Measurements from ENCODE around the gene TTC13. TPM values are rescaled to one million over a fixed set of nuclear protein-coding genes. Genes with fewer than 3 reads are reported as not detected.

TTC13 gene
- total RNA-seq, 4 donors from 2014 or later, result 17.3 to 106 (median 42.6) TPM

DNA sequence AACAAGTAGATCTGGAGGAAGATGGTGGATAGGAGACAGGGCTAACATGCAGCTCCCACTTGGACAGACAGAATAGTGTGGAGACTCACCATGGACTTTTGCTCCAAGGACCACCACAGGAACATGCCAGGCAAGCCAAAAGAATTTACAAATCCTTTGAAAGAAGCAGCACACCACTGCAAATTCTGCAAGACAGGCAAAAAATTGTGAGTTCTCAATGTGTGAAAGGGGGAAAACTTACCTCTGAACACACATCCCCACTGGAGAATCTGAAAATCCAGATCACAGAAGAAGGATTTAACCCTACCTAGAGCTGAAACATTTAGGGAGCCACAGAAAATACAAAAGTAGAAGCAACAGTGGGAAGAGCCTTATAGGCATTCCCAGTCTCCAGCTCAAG lies 23.2 kb upstream of the TTC13 start:
- Histone ChIP-seq H3K36me3 (peaks cover 0 to 53% (median 0%) of the 10 kb centered on the region in 3 donors), H3K27me3 (no peaks in the 10 kb centered on the region), H3K4me3 (no peak overlapping the region), H3K4me1 (no peaks in the 10 kb centered on the region), H3K27ac (no peak overlapping the region), H3K9me3 (no peaks in the 10 kb centered on the region)
- TF ChIP-seq POLR2A (IDR thresholded peaks at IDR 0.05), result no peak
- TF ChIP-seq, protein P1, sequence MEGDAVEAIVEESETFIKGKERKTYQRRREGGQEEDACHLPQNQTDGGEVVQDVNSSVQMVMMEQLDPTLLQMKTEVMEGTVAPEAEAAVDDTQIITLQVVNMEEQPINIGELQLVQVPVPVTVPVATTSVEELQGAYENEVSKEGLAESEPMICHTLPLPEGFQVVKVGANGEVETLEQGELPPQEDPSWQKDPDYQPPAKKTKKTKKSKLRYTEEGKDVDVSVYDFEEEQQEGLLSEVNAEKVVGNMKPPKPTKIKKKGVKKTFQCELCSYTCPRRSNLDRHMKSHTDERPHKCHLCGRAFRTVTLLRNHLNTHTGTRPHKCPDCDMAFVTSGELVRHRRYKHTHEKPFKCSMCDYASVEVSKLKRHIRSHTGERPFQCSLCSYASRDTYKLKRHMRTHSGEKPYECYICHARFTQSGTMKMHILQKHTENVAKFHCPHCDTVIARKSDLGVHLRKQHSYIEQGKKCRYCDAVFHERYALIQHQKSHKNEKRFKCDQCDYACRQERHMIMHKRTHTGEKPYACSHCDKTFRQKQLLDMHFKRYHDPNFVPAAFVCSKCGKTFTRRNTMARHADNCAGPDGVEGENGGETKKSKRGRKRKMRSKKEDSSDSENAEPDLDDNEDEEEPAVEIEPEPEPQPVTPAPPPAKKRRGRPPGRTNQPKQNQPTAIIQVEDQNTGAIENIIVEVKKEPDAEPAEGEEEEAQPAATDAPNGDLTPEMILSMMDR (IDR thresholded peaks at IDR 0.05), result no peak
- DNase-seq, result no peak

DNA sequence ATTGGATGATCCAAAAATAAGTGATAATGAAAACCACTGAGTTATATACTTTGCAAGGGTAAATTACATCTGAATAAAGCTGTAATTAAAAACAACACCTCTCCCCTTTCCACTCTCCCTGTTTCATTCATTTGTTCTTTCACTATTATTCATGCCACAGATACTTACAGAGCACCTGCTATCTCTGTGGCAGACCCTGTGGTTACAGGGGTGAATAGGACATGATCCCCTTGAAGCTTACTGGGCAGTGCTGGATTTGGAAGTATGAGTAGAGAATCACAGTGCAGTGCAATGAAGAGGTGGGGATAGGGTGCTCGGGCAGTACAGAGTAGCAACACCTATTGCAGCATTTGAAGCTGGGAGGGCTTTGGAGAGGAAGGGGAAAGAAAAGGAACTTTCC lies 22.0 kb upstream of the TTC13 start:
- H3K9me3 ChIP-seq, result no peaks in the 10 kb centered on the region
- no peak for TF ChIP-seq POLR2A (IDR thresholded peaks at IDR 0.05)
- TF ChIP-seq, protein P1 (IDR thresholded peaks at IDR 0.05), result no peak
- DNase-seq, result no peak
- peaks cover 0 to 66% (median 0%) of the 10 kb centered on the region in 3 donors for H3K36me3 ChIP-seq
- no peaks in the 10 kb centered on the region for H3K27me3 ChIP-seq
- no peaks in the 10 kb centered on the region for H3K4me1 ChIP-seq
- H3K27ac ChIP-seq, result no peak overlapping the region
- no peak overlapping the region for H3K4me3 ChIP-seq

DNA sequence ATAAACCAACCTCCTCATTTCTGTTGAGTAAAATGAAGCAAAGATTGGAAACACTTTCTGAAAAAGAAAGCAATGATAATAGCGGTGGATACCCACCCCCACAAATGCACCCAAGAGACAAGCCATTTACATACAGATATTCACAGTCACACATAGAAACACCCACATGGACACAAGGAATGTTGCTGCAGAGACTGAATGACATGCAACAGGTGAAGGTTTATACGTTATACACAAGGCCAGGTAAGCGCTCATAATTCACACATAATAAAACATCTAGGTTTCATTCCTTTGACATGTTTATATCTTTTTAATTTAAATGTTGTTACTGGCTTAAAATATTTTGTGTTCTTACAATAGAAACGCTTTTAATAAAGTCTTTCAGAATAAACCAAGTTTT lies 21.5 kb upstream of the TTC13 start:
- no peaks in the 10 kb centered on the region for H3K9me3 ChIP-seq
- H3K27me3 ChIP-seq, result no peaks in the 10 kb centered on the region
- H3K4me3 ChIP-seq, result no peak overlapping the region
- H3K4me1 ChIP-seq, result no peaks in the 10 kb centered on the region
- peaks cover 0 to 66% (median 0%) of the 10 kb centered on the region in 3 donors for H3K36me3 ChIP-seq
- H3K27ac ChIP-seq, result no peak overlapping the region
- TF ChIP-seq, protein P1 (IDR thresholded peaks at IDR 0.05), result no peak
- TF ChIP-seq POLR2A (IDR thresholded peaks at IDR 0.05), result no peak
- no peak for DNase-seq

DNA sequence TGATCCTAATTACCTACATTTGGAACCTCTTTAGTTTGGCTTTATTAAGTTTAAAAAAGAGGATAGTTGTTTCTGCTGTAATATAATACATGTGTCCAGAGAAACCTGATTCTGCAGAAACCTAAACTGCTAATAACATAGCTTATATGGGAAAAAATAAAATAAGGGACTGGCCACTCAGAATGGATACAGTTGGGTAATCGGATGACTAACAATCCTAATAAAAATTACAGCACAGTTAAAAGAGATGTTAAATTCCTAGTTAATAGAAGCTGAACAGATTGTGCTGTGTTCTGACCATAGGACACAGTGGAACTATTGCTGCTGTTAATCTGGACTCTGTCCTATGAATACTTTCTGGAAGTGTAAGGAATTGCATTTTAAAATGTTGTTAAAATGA lies 16.2 kb upstream of the TTC13 start:
- peaks cover 0 to 65% (median 0%) of the 10 kb centered on the region in 3 donors for H3K36me3 ChIP-seq
- TF ChIP-seq POLR2A (IDR thresholded peaks at IDR 0.05), result no peak
- TF ChIP-seq, protein P1 (IDR thresholded peaks at IDR 0.05), result no peak
- no peak overlapping the region for H3K27ac ChIP-seq

DNA sequence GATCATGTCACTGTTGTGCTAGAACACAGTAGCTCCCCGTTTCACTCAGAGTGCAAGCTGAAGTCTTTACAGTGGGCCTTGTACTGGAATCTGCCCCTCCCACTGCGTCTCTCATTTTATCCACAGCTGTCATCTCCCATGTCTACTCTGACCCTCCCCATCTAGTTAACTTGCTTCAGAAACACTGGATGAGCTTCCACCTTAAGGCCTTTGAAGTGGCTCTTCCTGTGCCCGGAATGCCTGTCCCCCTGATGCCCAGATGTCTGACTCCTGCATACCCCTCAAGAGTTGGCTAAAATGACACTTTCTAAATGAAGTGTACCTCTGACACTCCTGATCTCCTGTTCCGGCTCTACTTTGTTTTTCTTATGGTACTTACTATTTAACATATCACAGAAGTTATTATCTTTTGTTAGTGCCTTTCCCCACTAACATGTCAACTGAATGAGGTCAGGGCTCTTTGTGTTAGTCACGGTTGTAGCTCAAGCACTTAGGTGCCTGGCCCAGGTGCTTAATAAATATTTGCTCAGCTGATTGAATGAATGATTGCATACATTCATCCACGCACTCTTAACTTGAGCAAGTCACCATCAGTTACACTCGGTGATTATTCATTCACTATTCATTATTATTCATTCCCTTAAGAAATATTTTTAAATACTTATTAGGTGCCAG lies 13.6 kb upstream of the TTC13 start:
- Histone ChIP-seq H3K27ac (no peak overlapping the region), H3K27me3 (no peaks in the 10 kb centered on the region), H3K36me3 (peaks cover 0 to 43% (median 0%) of the 10 kb centered on the region in 3 donors), H3K4me1 (peaks cover 0 to 5% (median 0%) of the 10 kb centered on the region in 4 donors), H3K9me3 (no peaks in the 10 kb centered on the region), H3K4me3 (no peak overlapping the region)
- TF ChIP-seq POLR2A (IDR thresholded peaks at IDR 0.05), result no peak
- TF ChIP-seq, protein P1 (IDR thresholded peaks at IDR 0.05), result no peak
- no peak for DNase-seq

More for the DNA sequence above, 16.2 kb upstream of the TTC13 start:
- DNase-seq, result no peak
- no peaks in the 10 kb centered on the region for H3K27me3 ChIP-seq
- no peaks in the 10 kb centered on the region for H3K4me1 ChIP-seq
- no peaks in the 10 kb centered on the region for H3K9me3 ChIP-seq
- H3K4me3 ChIP-seq, result no peak overlapping the region

All from Peyer's patch (tissue), 4 donors.